Endodermal cell (in vitro differentiated cells): Measurements from ENCODE around the gene EXOC3L4. TPM values are rescaled to one million over a fixed set of nuclear protein-coding genes. Genes with fewer than 3 reads are reported as not detected.

Source experiments
- DNase-seq: peaks from one replicate; pipeline ENCODE4 v3.0.0-alpha.2; 2017
- H3K27ac ChIP-seq: 2 replicates; pipeline ENCODE4 v1.5.1; 2013; ENCODE audit warnings: mild to moderate bottlenecking, low read depth, low read length, moderate library complexity
- H3K27me3 ChIP-seq: 2 replicates; pipeline ENCODE4 v1.6.1; 2013; ENCODE audit warnings: mild to moderate bottlenecking, low read length, moderate library complexity; ENCODE audit not compliant: insufficient read depth, control insufficient read depth, poor library complexity, severe bottlenecking
- H3K36me3 ChIP-seq: 2 replicates; pipeline ENCODE4 v1.7.0; 2013; ENCODE audit warnings: mild to moderate bottlenecking, low read length, moderate library complexity; ENCODE audit not compliant: control insufficient read depth, insufficient read depth
- H3K4me1 ChIP-seq: one replicate; pipeline ENCODE4 v1.7.0; 2013; ENCODE audit warnings: low read length; ENCODE audit not compliant: control insufficient read depth, insufficient read depth
- H3K4me3 ChIP-seq: 2 replicates; pipeline ENCODE4 v1.5.1; 2013; ENCODE audit warnings: mild to moderate bottlenecking, low read length, moderate library complexity
- H3K9ac ChIP-seq: 2 replicates; pipeline ENCODE4 v1.6.1; 2013; ENCODE audit warnings: mild to moderate bottlenecking, low read length, moderate library complexity; ENCODE audit not compliant: poor library complexity, severe bottlenecking; ENCODE audit errors: extremely low read depth
- H3K9me3 ChIP-seq: 2 replicates; pipeline ENCODE4 v1.6.1; 2013; ENCODE audit warnings: mild to moderate bottlenecking, low read length, moderate library complexity; ENCODE audit not compliant: control insufficient read depth
- H3K27ac Mint-ChIP-seq: 2 replicates; pipeline ENCODE4 v1.8.0; 2020; ENCODE audit warnings: mixed read lengths
- H3K27me3 Mint-ChIP-seq: 2 replicates; pipeline ENCODE4 v1.8.0; 2021; ENCODE audit warnings: mild to moderate bottlenecking, mixed read lengths; ENCODE audit not compliant: insufficient read depth
- H3K36me3 Mint-ChIP-seq: 2 replicates; pipeline ENCODE4 v1.8.0; 2020; ENCODE audit warnings: low read depth, mixed read lengths
- H3K4me1 Mint-ChIP-seq: 2 replicates; pipeline ENCODE4 v1.8.0; 2020; ENCODE audit warnings: mixed read lengths
- H3K4me3 Mint-ChIP-seq: 2 replicates; pipeline ENCODE4 v1.8.0; 2020; ENCODE audit warnings: mild to moderate bottlenecking, moderate library complexity, mixed read lengths
- H3K9me3 Mint-ChIP-seq: 2 replicates; pipeline ENCODE4 v1.8.0; 2020; ENCODE audit warnings: mild to moderate bottlenecking, mixed read lengths
- WGBS, 2 experiments: methylation state at CpG; one replicate each; pipeline versions ENCODE4 v1.1.5 to v1.1.7; 2013; ENCODE audit warnings: missing lambda C conversion rate in 2 of 2, mixed read lengths in 1 of 2; ENCODE audit not compliant: insufficient coverage in 1 of 2, insufficient read length in 1 of 2; 5-methylcytosine and 5-hydroxymethylcytosine counted together
- total RNA-seq, 2 donors: library from RNA; stranded (reverse); fragmentation: NEBNext Ultra II Directional in 1 of 2; extraction: Animal tissue kit (Norgen Biotek cat#: 25700) in 1 of 2; gene quantifications; 2 replicates in 1 of 2; 3 replicates in 1 of 2; pipeline ENCODE4 v1.2.1, GENCODE V29; 2021
- TF ChIP-seq, protein P1 (sequence below): fragments of 200-600 bp; sonication (generic); conservative IDR thresholded peaks from 2 replicates; pipeline ENCODE4 v1.5.0; 2021; ENCODE audit warnings: antibody characterized with exemption, mild to moderate bottlenecking

The EXOC3L4 gene
- total RNA-seq, 2 donors from 2014 or later: 2.5 to 3.6 TPM

- Mint-ChIP-seq H3K27me3 (peaks cover 14% of the 10 kb centered on the region), H3K4me1 (peaks cover 11% of the 10 kb centered on the region), H3K4me3 (no peak overlapping the region), H3K9me3 (no peaks in the 10 kb centered on the region), H3K27ac (peak overlapping the region; percentile 44), H3K36me3 (peaks cover 7% of the 10 kb centered on the region)
- Histone ChIP-seq H3K4me1 (no peaks in the 10 kb centered on the region), H3K9me3 (no peaks in the 10 kb centered on the region), H3K36me3 (peaks cover 5% of the 10 kb centered on the region), H3K9ac (no peak overlapping the region), H3K27me3 (no peaks in the 10 kb centered on the region), H3K4me3 (no peak overlapping the region), H3K27ac (no peak overlapping the region)
- WGBS, 2 experiments: 81 to 86% methylated on average over 15 to 20 of the region's 20 CpGs
- peak; percentile 89 for DNase-seq
- TF ChIP-seq, protein P1, sequence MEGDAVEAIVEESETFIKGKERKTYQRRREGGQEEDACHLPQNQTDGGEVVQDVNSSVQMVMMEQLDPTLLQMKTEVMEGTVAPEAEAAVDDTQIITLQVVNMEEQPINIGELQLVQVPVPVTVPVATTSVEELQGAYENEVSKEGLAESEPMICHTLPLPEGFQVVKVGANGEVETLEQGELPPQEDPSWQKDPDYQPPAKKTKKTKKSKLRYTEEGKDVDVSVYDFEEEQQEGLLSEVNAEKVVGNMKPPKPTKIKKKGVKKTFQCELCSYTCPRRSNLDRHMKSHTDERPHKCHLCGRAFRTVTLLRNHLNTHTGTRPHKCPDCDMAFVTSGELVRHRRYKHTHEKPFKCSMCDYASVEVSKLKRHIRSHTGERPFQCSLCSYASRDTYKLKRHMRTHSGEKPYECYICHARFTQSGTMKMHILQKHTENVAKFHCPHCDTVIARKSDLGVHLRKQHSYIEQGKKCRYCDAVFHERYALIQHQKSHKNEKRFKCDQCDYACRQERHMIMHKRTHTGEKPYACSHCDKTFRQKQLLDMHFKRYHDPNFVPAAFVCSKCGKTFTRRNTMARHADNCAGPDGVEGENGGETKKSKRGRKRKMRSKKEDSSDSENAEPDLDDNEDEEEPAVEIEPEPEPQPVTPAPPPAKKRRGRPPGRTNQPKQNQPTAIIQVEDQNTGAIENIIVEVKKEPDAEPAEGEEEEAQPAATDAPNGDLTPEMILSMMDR: no peak
Measured at GRCh38 chr14:103136388-103137271, 42.1 kb downstream of the EXOC3L4 start.

DNA sequence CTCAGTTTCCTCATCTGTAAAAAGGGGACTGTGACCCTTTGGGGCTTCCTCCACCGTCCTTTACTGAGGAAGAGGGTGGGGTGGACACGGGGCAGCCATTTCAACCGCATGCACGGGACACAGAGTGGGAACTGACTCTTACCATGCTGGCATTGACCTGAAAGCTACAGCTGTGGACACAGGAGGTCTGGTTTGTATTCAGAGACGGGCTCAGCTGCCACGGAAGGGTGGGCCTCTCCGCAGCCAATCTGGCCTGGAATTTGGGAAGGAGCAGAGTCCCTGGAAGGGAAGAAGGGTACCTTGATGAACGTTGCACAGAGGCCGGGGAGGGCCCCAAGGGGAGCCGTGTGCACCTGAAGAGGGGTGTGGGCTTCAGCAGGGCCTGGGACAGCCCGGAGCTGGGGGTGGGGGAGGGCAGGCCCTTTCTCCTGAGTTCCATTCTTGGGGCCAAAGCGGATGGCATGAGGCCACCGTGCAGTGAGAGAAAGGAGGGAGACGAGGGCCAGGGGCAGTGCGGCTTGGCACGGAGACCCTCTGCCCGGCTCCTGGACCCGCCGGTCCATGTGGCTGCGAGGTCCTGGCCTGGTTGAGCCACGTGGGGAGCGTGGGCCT, 43.3 kb downstream of the EXOC3L4 start:
- H3K9me3 Mint-ChIP-seq: no peaks in the 10 kb centered on the region
- no peak overlapping the region for H3K9ac ChIP-seq

DNA sequence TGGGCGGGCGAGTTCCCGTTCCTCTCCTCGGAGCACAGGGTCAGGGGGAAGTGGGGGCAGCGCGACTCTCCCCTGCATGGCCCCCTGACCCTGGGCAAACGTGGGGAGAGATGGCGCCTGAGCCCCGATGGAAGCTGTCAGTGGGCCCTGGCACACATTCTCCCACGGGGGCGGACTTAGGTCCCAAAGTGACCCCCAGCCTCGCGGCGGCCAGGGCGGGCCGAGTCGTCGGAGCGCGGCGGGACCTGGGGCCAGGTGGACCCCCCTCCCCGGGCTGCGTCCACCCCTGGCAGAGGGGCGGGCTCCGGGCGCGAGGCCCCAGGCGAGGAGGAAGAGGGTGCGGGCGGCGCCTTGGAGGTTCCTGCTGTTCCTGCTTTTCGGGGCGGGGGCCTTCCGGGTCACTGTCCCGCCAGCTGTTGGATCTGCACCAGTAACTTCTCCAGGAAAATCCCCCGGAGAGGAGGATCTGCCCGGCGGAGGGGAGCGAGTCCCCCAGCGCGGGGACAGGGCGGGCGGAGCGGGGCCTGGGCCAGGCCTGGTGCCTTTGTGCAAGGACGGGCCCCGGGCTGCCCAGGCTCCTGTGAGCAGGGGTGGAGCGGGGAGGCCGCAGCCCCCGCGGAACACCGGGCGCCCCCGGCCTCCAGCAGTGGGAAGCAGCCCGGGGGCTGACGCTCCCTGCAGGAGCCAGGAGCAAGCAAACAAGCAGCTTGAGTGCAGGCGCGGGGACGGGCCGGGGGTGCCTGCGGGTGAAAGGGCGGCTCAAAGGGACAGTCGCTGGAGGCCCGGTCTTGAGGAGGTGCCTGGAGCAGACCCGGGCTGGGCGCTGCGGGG, 44.0 kb downstream of the EXOC3L4 start:
- DNase-seq: peak; percentile 89
- Mint-ChIP-seq H3K36me3 (peaks cover 6% of the 10 kb centered on the region), H3K4me1 (peaks cover 20% of the 10 kb centered on the region), H3K4me3 (peak overlapping the region; percentile 65), H3K27ac (peak overlapping the region; percentile 35), H3K27me3 (peaks cover 14% of the 10 kb centered on the region), H3K9me3 (no peaks in the 10 kb centered on the region)
- H3K9ac ChIP-seq: peak overlapping the region; percentile 30
- no peak overlapping the region for H3K4me3 ChIP-seq
- H3K4me1 ChIP-seq: peaks cover 4% of the 10 kb centered on the region
- no peaks in the 10 kb centered on the region for H3K9me3 ChIP-seq
- H3K27ac ChIP-seq: no peak overlapping the region
- no peaks in the 10 kb centered on the region for H3K36me3 ChIP-seq
- no peaks in the 10 kb centered on the region for H3K27me3 ChIP-seq
- 49 to 55% methylated on average over 25 to 66 of the region's 66 CpGs for WGBS, 2 experiments
- TF ChIP-seq, protein P1: no peak

More for the DNA sequence above, 43.3 kb downstream of the EXOC3L4 start:
- DNase-seq: no peak
- WGBS, 2 experiments: 89 to 92% methylated on average over 19 to 22 of the region's 22 CpGs
- peaks cover 5% of the 10 kb centered on the region for H3K36me3 ChIP-seq
- H3K4me3 ChIP-seq: no peak overlapping the region
- no peaks in the 10 kb centered on the region for H3K27me3 ChIP-seq
- no peaks in the 10 kb centered on the region for H3K9me3 ChIP-seq
- no peak overlapping the region for H3K27ac ChIP-seq
- Mint-ChIP-seq H3K4me3 (no peak overlapping the region), H3K36me3 (peaks cover 7% of the 10 kb centered on the region), H3K4me1 (peaks cover 20% of the 10 kb centered on the region), H3K27me3 (peaks cover 14% of the 10 kb centered on the region), H3K27ac (no peak overlapping the region)
- TF ChIP-seq, protein P1: no peak
- no peaks in the 10 kb centered on the region for H3K4me1 ChIP-seq
